Tibial nerve (tissue), 4 donors: ENCODE data around the gene GDPD5. TPM values are rescaled to one million over a fixed set of nuclear protein-coding genes. Genes with fewer than 3 reads are reported as not detected.

ENCODE experiments used
- DNase-seq, 2 donors: peaks; one replicate each; pipeline ENCODE4 v3.0.0-alpha.2; 2019; ENCODE audit warnings: low spot score in 2 of 2
- H3K27ac ChIP-seq, 4 donors: fragments of 200-600 bp; sonication (generic) in 3 of 4; one replicate each; pipeline ENCODE4 v1.5.1; 2017 to 2019; ENCODE audit warnings: mild to moderate bottlenecking in 1 of 4
- H3K27me3 ChIP-seq, 2 donors: fragments of 200-600 bp; sonication (generic) in 1 of 2; one replicate each; pipeline versions ENCODE4 v1.5.1 to v1.6.0; 2017 to 2019
- H3K36me3 ChIP-seq, 3 donors: fragments of 200-600 bp; sonication (generic); one replicate each; pipeline ENCODE4 v1.5.1; 2018 to 2019
- H3K4me1 ChIP-seq, 4 donors: fragments of 200-600 bp; sonication (generic) in 3 of 4; one replicate each; pipeline ENCODE4 v1.5.1; 2017 to 2019
- H3K4me3 ChIP-seq, 4 donors: fragments of 200-600 bp; sonication (generic) in 3 of 4; one replicate each; pipeline ENCODE4 v1.5.1; 2017 to 2019; ENCODE audit warnings: mild to moderate bottlenecking in 1 of 4, moderate library complexity in 1 of 4
- H3K9me3 ChIP-seq, 4 donors: fragments of 200-600 bp; sonication (generic) in 3 of 4; one replicate each; pipeline ENCODE4 v1.5.1; 2017 to 2019
- CTCF ChIP-seq, 5 experiments: fragments of 200-600 bp in 3 of 5; fragments of 450-650 bp in 2 of 5; sonication (generic) in 3 of 5; IDR thresholded peaks; one replicate each; pipeline ENCODE4 v1.5.1; 2016 to 2019; ENCODE audit warnings: antibody characterized with exemption in 5 of 5, mild to moderate bottlenecking in 3 of 5, moderate library complexity in 2 of 5
- EP300 ChIP-seq, 2 donors: sonication (generic); formaldehyde crosslinking; IDR thresholded peaks; one replicate each; pipeline ENCODE4 v1.6.1; 2017; ENCODE audit warnings: antibody characterized with exemption in 2 of 2, mild to moderate bottlenecking in 1 of 2
- POLR2A ChIP-seq, 2 donors: fragments of 450-650 bp; IDR thresholded peaks; one replicate each; pipeline ENCODE4 v1.6.1; 2017; ENCODE audit warnings: antibody characterized with exemption in 2 of 2, mild to moderate bottlenecking in 2 of 2, moderate library complexity in 2 of 2
- WGBS, 2 donors: methylation state at CpG; one replicate each; pipeline ENCODE4 v1.1.5; 2018; 5-methylcytosine and 5-hydroxymethylcytosine counted together
- total RNA-seq, 4 donors: library from RNA; depleted of rRNA; stranded (reverse); fragments of >200 nt; gene quantifications; one replicate each; pipeline ENCODE4 v1.1.0, GENCODE V29; 2016

The GDPD5 gene
- total RNA-seq, 4 donors from 2014 or later: 92.2 to 122 (median 101) TPM

GRCh38 chr11:75565916-75566762 lies 40.4 kb upstream of the GDPD5 start:
- Histone ChIP-seq H3K4me1 (peaks cover 0 to 76% (median 38%) of the 10 kb centered on the region in 4 donors), H3K9me3 (no peaks in the 10 kb centered on the region), H3K36me3 (peaks cover 9 to 52% (median 10%) of the 10 kb centered on the region in 3 donors), H3K4me3 (no peak overlapping the region), H3K27me3 (no peaks in the 10 kb centered on the region), H3K27ac (peak overlapping the region in 3 of 4 donors; percentile 61 to 97 (median 95))
- 79 to 81% methylated on average over 30 to 37 of the region's 43 CpGs for WGBS, 2 donors
- no peak for DNase-seq
- TF ChIP-seq EP300 (IDR thresholded peaks at IDR 0.05): no peak
- TF ChIP-seq CTCF (IDR thresholded peaks at IDR 0.05): no peak
- TF ChIP-seq POLR2A (IDR thresholded peaks at IDR 0.05): no peak

GRCh38 chr11:75565221-75565814 lies 39.6 kb upstream of the GDPD5 start:
- Histone ChIP-seq H3K4me3 (no peak overlapping the region), H3K36me3 (peaks cover 9 to 44% (median 10%) of the 10 kb centered on the region in 3 donors)
- WGBS, 2 donors: 15 to 21% methylated on average over 3 to 4 of the region's 5 CpGs

GRCh38 chr11:75563978-75564552 lies 38.3 kb upstream of the GDPD5 start:
- no peaks in the 10 kb centered on the region for H3K27me3 ChIP-seq
- H3K4me3 ChIP-seq: peak overlapping the region; percentile 65 to 79 (median 73)
- peak overlapping the region; percentile 95 to 99 (median 96) for H3K27ac ChIP-seq
- DNase-seq: peak in 1 of 2 donors; percentile 39
- peaks cover 5 to 33% (median 5%) of the 10 kb centered on the region in 3 donors for H3K36me3 ChIP-seq
- H3K9me3 ChIP-seq: no peaks in the 10 kb centered on the region
- H3K4me1 ChIP-seq: peaks cover 0 to 88% (median 49%) of the 10 kb centered on the region in 4 donors
- no peak for TF ChIP-seq POLR2A (IDR thresholded peaks at IDR 0.05)
- peak; percentile 6 to 67 (median 47) for TF ChIP-seq CTCF (IDR thresholded peaks at IDR 0.05)
- peak in 1 of 2 donors; percentile 29 for TF ChIP-seq EP300 (IDR thresholded peaks at IDR 0.05)
- WGBS, 2 donors: 21 to 28% methylated on average over 7 of the region's 9 CpGs

More at GRCh38 chr11:75565221-75565814, 39.6 kb upstream of the GDPD5 start:
- Histone ChIP-seq H3K9me3 (no peaks in the 10 kb centered on the region), H3K27me3 (no peaks in the 10 kb centered on the region), H3K27ac (peak overlapping the region in 3 of 4 donors; percentile 95 to 99 (median 97)), H3K4me1 (peaks cover 0 to 80% (median 39%) of the 10 kb centered on the region in 4 donors)
- peak in 1 of 2 donors; percentile 17 for TF ChIP-seq EP300 (IDR thresholded peaks at IDR 0.05)
- no peak for TF ChIP-seq CTCF (IDR thresholded peaks at IDR 0.05)
- DNase-seq: peak in 1 of 2 donors; percentile 55

- 7 to 21% methylated on average over 5 of the region's 5 CpGs for WGBS, 2 donors
- H3K27me3 ChIP-seq: no peaks in the 10 kb centered on the region
- TF ChIP-seq CTCF (IDR thresholded peaks at IDR 0.05): no peak
- no peak for TF ChIP-seq EP300 (IDR thresholded peaks at IDR 0.05)
- no peak for TF ChIP-seq POLR2A (IDR thresholded peaks at IDR 0.05)
- peak overlapping the region; percentile 65 to 79 (median 73) for H3K4me3 ChIP-seq
- peaks cover under 1 to 28% (median 5%) of the 10 kb centered on the region in 3 donors for H3K36me3 ChIP-seq
- DNase-seq: no peak
- peaks cover 0 to 91% (median 54%) of the 10 kb centered on the region in 4 donors for H3K4me1 ChIP-seq
- H3K27ac ChIP-seq: peak overlapping the region; percentile 95 to 99 (median 96)
- no peaks in the 10 kb centered on the region for H3K9me3 ChIP-seq
Observed at GRCh38 chr11:75563501-75563977, 37.8 kb upstream of the GDPD5 start.
